IMR-90 (cell line): Measurements from ENCODE around the gene NOXRED1. TPM values are rescaled to one million over a fixed set of nuclear protein-coding genes. Genes with fewer than 3 reads are reported as not detected.
A peak's percentile ranks its signal among the peaks of the same experiment; 100 is the strongest.

ENCODE experiments used
- ATAC-seq: fragments of 200-7000 bp; cut with Tn5 transposase; 2 replicates; pipeline ENCODE4 v1.9.1; 2020; ENCODE audit warnings: low read depth, mild to moderate bottlenecking, moderate library complexity
- Bru-seq: library from RNA; stranded (reverse); fragments of 400-500 nt; gene quantifications from one replicate; lab custom pipeline; 2021; lab: Mats Ljungman, UMichigan
- BruChase-seq, 2 experiments: library from RNA; stranded (reverse); fragments of 400-500 nt; gene quantifications; one replicate each; lab custom pipeline; 2021; lab: Mats Ljungman, UMichigan
- BruUV-seq: library from RNA; stranded (reverse); fragments of 400-500 nt; replicated peaks from 2 replicates; lab custom pipeline; 2021; lab: Mats Ljungman, UMichigan
- CTCF ChIA-PET: fragments of 300-600 bp; formaldehyde crosslinking; extraction: SDS; loops from one replicate; lab custom pipeline; 2021; ENCODE audit warnings: antibody characterized with exemption; lab: Yijun Ruan, JAX
- POLR2A ChIA-PET: fragments of 300-600 bp; sonication (Branson Sonifier 250); formaldehyde crosslinking; loops from one replicate; lab custom pipeline; 2022; ENCODE audit warnings: antibody characterized with exemption; ENCODE audit not compliant: unreplicated experiment; lab: Charles Lee
- DNase-seq: peaks from one replicate; pipeline ENCODE4 v3.0.0; 2013
- H2AFZ ChIP-seq: replicated peaks from 2 replicates; pipeline ENCODE3; 2013; ENCODE audit warnings: low read length, mild to moderate bottlenecking; ENCODE audit not compliant: poor library complexity
- H2AK5ac ChIP-seq: 2 replicates; pipeline ENCODE4 v1.6.1; 2013; ENCODE audit warnings: low read depth, low read length, inconsistent platforms
- H2AK9ac ChIP-seq: replicated peaks from 2 replicates; pipeline ENCODE3; 2013; ENCODE audit warnings: mild to moderate bottlenecking, low read depth, low read length, moderate library complexity; ENCODE audit not compliant: poor library complexity
- H2BK120ac ChIP-seq: 2 replicates; pipeline ENCODE4 v1.6.1; 2013; ENCODE audit warnings: low read depth, low read length, inconsistent platforms
- H2BK15ac ChIP-seq: 3 replicates; pipeline ENCODE4 v1.6.1; 2013; ENCODE audit warnings: low read depth, low read length, inconsistent platforms
- H2BK20ac ChIP-seq: 2 replicates; pipeline ENCODE4 v1.6.1; 2013; ENCODE audit warnings: low read depth, mild to moderate bottlenecking, inconsistent platforms, low read length, moderate library complexity
- H2BK5ac ChIP-seq: 2 replicates; pipeline ENCODE4 v1.6.1; 2013; ENCODE audit warnings: mild to moderate bottlenecking, low read depth, low read length, inconsistent platforms; ENCODE audit not compliant: poor library complexity, severe bottlenecking
- H3K14ac ChIP-seq: replicated peaks from 2 replicates; pipeline ENCODE4 v1.6.1; 2013; ENCODE audit warnings: low read depth, low read length, inconsistent platforms
- H3K18ac ChIP-seq: 2 replicates; pipeline ENCODE4 v1.6.1; 2013; ENCODE audit warnings: low read depth, low read length, control low read depth
- H3K23ac ChIP-seq: 2 replicates; pipeline ENCODE4 v1.6.1; 2013; ENCODE audit warnings: low read depth, low read length, inconsistent platforms
- H3K27ac ChIP-seq: 2 replicates; pipeline ENCODE4 v1.5.1; 2013; ENCODE audit warnings: mild to moderate bottlenecking, control low read depth, low read length; ENCODE audit not compliant: insufficient read depth
- H3K27me3 ChIP-seq: 2 replicates; pipeline ENCODE4 v1.6.1; 2013; ENCODE audit warnings: low read length; ENCODE audit not compliant: control insufficient read depth, insufficient read depth
- H3K36me3 ChIP-seq: 2 replicates; pipeline ENCODE4 v1.6.1; 2013; ENCODE audit warnings: low read length, mixed read lengths; ENCODE audit not compliant: control insufficient read depth, insufficient read depth
- H3K4ac ChIP-seq: 2 replicates; pipeline ENCODE4 v1.6.1; 2013; ENCODE audit warnings: low read depth, low read length, inconsistent platforms
- H3K4me1 ChIP-seq: 2 replicates; pipeline ENCODE4 v1.6.1; 2013; ENCODE audit warnings: low read length, mixed read lengths; ENCODE audit not compliant: control insufficient read depth, insufficient read depth
- H3K4me2 ChIP-seq: 2 replicates; pipeline ENCODE4 v1.6.1; 2013; ENCODE audit warnings: low read depth, mild to moderate bottlenecking, control low read depth, low read length, moderate library complexity
- H3K4me3 ChIP-seq: 2 replicates; pipeline ENCODE4 v1.5.1; 2013; ENCODE audit warnings: low read depth, mild to moderate bottlenecking, control low read depth, low read length, moderate library complexity; ENCODE audit not compliant: insufficient read depth
- H3K56ac ChIP-seq: 2 replicates; pipeline ENCODE4 v1.6.1; 2013; ENCODE audit warnings: low read length, inconsistent platforms; ENCODE audit not compliant: insufficient read depth; ENCODE audit errors: extremely low read depth
- H3K79me1 ChIP-seq, 2 experiments: 2 replicates each; pipeline ENCODE4 v1.6.1; 2013; ENCODE audit warnings: low read length in 2 of 2, inconsistent platforms in 1 of 2, low read depth in 1 of 2
- H3K9ac ChIP-seq: 2 replicates; pipeline ENCODE4 v1.6.1; 2013; ENCODE audit warnings: low read depth, low read length, control low read depth
- H3K9me1 ChIP-seq: 2 replicates; pipeline ENCODE4 v1.6.1; 2013; ENCODE audit warnings: low read length, inconsistent platforms; ENCODE audit not compliant: insufficient read depth
- H3K9me3 ChIP-seq: 2 replicates; pipeline ENCODE4 v1.6.1; 2013; ENCODE audit warnings: low read length; ENCODE audit not compliant: control insufficient read depth, insufficient read depth
- H4K20me1 ChIP-seq: 2 replicates; pipeline ENCODE4 v1.6.1; 2013; ENCODE audit warnings: low read length, inconsistent platforms; ENCODE audit not compliant: insufficient read depth
- H4K5ac ChIP-seq: 2 replicates; pipeline ENCODE4 v1.6.1; 2013; ENCODE audit warnings: mild to moderate bottlenecking, low read depth, low read length, control low read depth
- H4K8ac ChIP-seq, 2 experiments: 2 replicates each; pipeline ENCODE4 v1.6.1; 2013; ENCODE audit warnings: low read depth in 2 of 2, low read length in 2 of 2, control low read depth in 1 of 2, inconsistent platforms in 1 of 2
- H4K91ac ChIP-seq: 2 replicates; pipeline ENCODE4 v1.6.1; 2013; ENCODE audit warnings: low read depth, low read length, inconsistent platforms; ENCODE audit not compliant: insufficient read depth
- BHLHE40 ChIP-seq: fragments of 150-350 bp; IDR thresholded peaks from 2 replicates; pipeline ENCODE4 v1.6.1; 2016; ENCODE audit warnings: mild to moderate bottlenecking, low read depth, low read length
- CEBPB ChIP-seq: IDR thresholded peaks from 2 replicates; pipeline ENCODE4 v1.6.1; 2012; ENCODE audit warnings: low read depth, low read length, improper control_type of control experiment
- CHD1 ChIP-seq: IDR thresholded peaks from 2 replicates; pipeline ENCODE4 v1.6.1; 2012; ENCODE audit warnings: low read depth, low read length, improper control_type of control experiment
- CTCF ChIP-seq: conservative IDR thresholded peaks from 2 replicates; pipeline ENCODE4 v1.5.1; 2012; ENCODE audit warnings: mild to moderate bottlenecking, low read depth, low read length, improper control_type of control experiment
- MAZ ChIP-seq: IDR thresholded peaks from 2 replicates; pipeline ENCODE4 v1.6.1; 2012; ENCODE audit warnings: low read depth, mild to moderate bottlenecking, low read length, improper control_type of control experiment, moderate library complexity, borderline replicate concordance
- MXI1 ChIP-seq: IDR thresholded peaks from 2 replicates; pipeline ENCODE4 v1.6.1; 2012; ENCODE audit warnings: low read depth, mild to moderate bottlenecking, low read length, moderate library complexity, borderline replicate concordance
- NFE2L2 ChIP-seq: fragments of 150-350 bp; IDR thresholded peaks from 2 replicates; pipeline ENCODE4 v1.6.1; 2016; ENCODE audit warnings: low read depth, mild to moderate bottlenecking, low read length
- RCOR1 ChIP-seq: IDR thresholded peaks from 2 replicates; pipeline ENCODE4 v1.6.1; 2012; ENCODE audit warnings: mild to moderate bottlenecking, low read length, improper control_type of control experiment; ENCODE audit not compliant: insufficient replicate concordance
- RFX5 ChIP-seq: IDR thresholded peaks from 2 replicates; pipeline ENCODE4 v1.8.0; 2012; ENCODE audit warnings: low read depth, mild to moderate bottlenecking, low read length, moderate library complexity
- USF2 ChIP-seq: fragments of 150-350 bp; IDR thresholded peaks from 2 replicates; pipeline ENCODE4 v1.6.1; 2017; ENCODE audit warnings: mild to moderate bottlenecking, antibody characterized with exemption, low read length, low read depth
- WGBS, 2 experiments: methylation state at CpG; one replicate each; pipeline versions ENCODE4 v1.1.5 to v1.1.7; 2013; ENCODE audit warnings: missing lambda C conversion rate in 2 of 2; ENCODE audit not compliant: insufficient read length in 1 of 2; ENCODE audit errors: extremely low coverage in 2 of 2; 5-methylcytosine and 5-hydroxymethylcytosine counted together
- dilution Hi-C: fragments of 300-500 bp; cut with HindIII; formaldehyde crosslinking; loops from one replicate; pipeline ENCODE4 v1.14.3; 2018; ENCODE audit warnings: low sequenced_read_pairs; ENCODE audit not compliant: unreplicated experiment
- in situ Hi-C: fragments of 300-500 bp; cut with MboI; formaldehyde crosslinking; loops from 3 replicates; pipeline ENCODE4 v1.14.3; 2019; ENCODE audit warnings: low sequenced_read_pairs, inconsistent platforms, mixed read lengths
- intact Hi-C: fragments of 100-400 bp; cut with micrococcal nuclease; formaldehyde crosslinking; loops from 2 replicates; pipeline ENCODE4 v1.10.0; 2022
- long read RNA-seq: library from polyadenylated mRNA; unstranded; transcript quantifications from one replicate; pipeline ENCODE4 v2.0.0, GENCODE V29; 2021; ENCODE audit not compliant: unreplicated experiment
- polyA plus RNA-seq, 3 experiments: library from polyadenylated mRNA; depleted of rRNA; stranded (reverse); fragments of >200 nt; gene quantifications; 2 replicates each; pipeline ENCODE4 v1.2.3, GENCODE V29; 2012; ENCODE audit warnings: low replicate concordance in 1 of 3
- total RNA-seq: library from RNA; depleted of rRNA; stranded (reverse); fragments of >200 nt; gene quantifications from 2 replicates; pipeline ENCODE4 v1.2.3, GENCODE V29; 2012; rRNA removed

Gene NOXRED1
- total RNA-seq, result under 0.01 TPM in 2 replicates
- polyA plus RNA-seq (2012; rRNA removed), result 0.06 and 0.14 TPM in 2 replicates
- not detected in 2 replicates for polyA plus RNA-seq (2012; cell fraction: cytosol; rRNA removed)
- polyA plus RNA-seq (2012; cell fraction: nucleus; rRNA removed; ENCODE audit: low replicate concordance), result 0.20 and 0.47 TPM in 2 replicates
- percentile 47 among the genes with signal in this experiment for Bru-seq, nascent RNA
- BruChase-seq, experiment 1, labeled RNA remaining after a 6-hour chase, result percentile 56 among the genes with signal in this experiment
- percentile 51 among the genes with signal in this experiment for BruChase-seq, experiment 2, labeled RNA remaining after a 2-hour chase
- long read RNA-seq, partial matches to known transcripts, result 0 of 1 reads
- long read RNA-seq, other reads (novel, unspliced or antisense), result 1 of 1 reads

- Histone ChIP-seq H3K9me3 (peaks cover 8% of the 10 kb centered on the region; the same call in 1 of the 2 replicates), H3K23ac (no peak within 1 kb of the TSS), H4K91ac (no peak within 1 kb of the TSS), H2AK9ac (no peak within 1 kb of the TSS), H2BK120ac (no peak within 1 kb of the TSS), H2BK5ac (no peak within 1 kb of the TSS), H3K18ac (no peak within 1 kb of the TSS), H4K8ac (no peak within 1 kb of the TSS), H4K5ac (no peak within 1 kb of the TSS), H3K9ac (no peak within 1 kb of the TSS), H2BK20ac (no peak within 1 kb of the TSS), H3K79me1 (no peaks in the 10 kb centered on the region), H3K4ac (no peak within 1 kb of the TSS), H2AK5ac (no peak within 1 kb of the TSS), H3K36me3 (peaks cover 38% of the 10 kb centered on the region), H3K4me3 (no peak within 1 kb of the TSS), H3K27ac (no peak within 1 kb of the TSS), H3K14ac (no peak within 1 kb of the TSS), H3K56ac (no peak within 1 kb of the TSS), H4K20me1 (no peaks in the 10 kb centered on the region), H3K27me3 (no peaks in the 10 kb centered on the region), H3K4me2 (no peak within 1 kb of the TSS), H3K9me1 (no peaks in the 10 kb centered on the region), H2AFZ (no peak within 1 kb of the TSS), H2BK15ac (no peak within 1 kb of the TSS), H3K4me1 (no peaks in the 10 kb centered on the region)
- in situ Hi-C loops (no loop called here), intact Hi-C loops (no loop called here), dilution Hi-C loops (no loop called here)
- TF ChIP-seq MXI1 (no peak), CEBPB (no peak), BHLHE40 (no peak), CTCF (no peak), RFX5 (no peak), RCOR1 (no peak), USF2 (no peak), NFE2L2 (no peak), CHD1 (no peak), MAZ (no peak)
- no peak for DNase-seq
- ChIA-PET POLR2A (no interaction called here), CTCF (no interaction called here)
- ATAC-seq, result no peak
- BruUV-seq, result no TSS peak
- no CpG with 5 or more reads among the region's 1 CpG for WGBS, 2 experiments
Observed at GRCh38 chr14:77423423-77423822, at the start of gene NOXRED1. NOXRED1 (minus strand) TSS chr14:77423523; CDS start chr14:77422889, 634 bp downstream.
